BLaER1 (cell line): ENCODE results near the gene PCDHB15.
"Not testable (repeated sequence)": the region's sequence is repeated elsewhere in the genome, so short reads cannot be mapped to it uniquely, and the experiment has no call there.

Source experiments
- H3K27ac ChIP-seq: shearing (Covaris generic); formaldehyde crosslinking; 2 replicates; pipeline ENCODE4 v1.8.1; 2022
- H3K27me3 ChIP-seq: shearing (Covaris generic); formaldehyde crosslinking; 2 replicates; pipeline ENCODE4 v1.8.1; 2022
- H3K36me3 ChIP-seq: shearing (Covaris generic); formaldehyde crosslinking; 2 replicates; pipeline ENCODE4 v1.8.1; 2022
- H3K4me1 ChIP-seq: shearing (Covaris generic); formaldehyde crosslinking; 2 replicates; pipeline ENCODE4 v1.8.1; 2022
- H3K4me2 ChIP-seq: shearing (Covaris generic); formaldehyde crosslinking; 2 replicates; pipeline ENCODE4 v1.8.1; 2022
- H3K4me3 ChIP-seq: shearing (Covaris generic); formaldehyde crosslinking; 2 replicates; pipeline ENCODE4 v1.8.1; 2022
- H3K9ac ChIP-seq: shearing (Covaris generic); formaldehyde crosslinking; 2 replicates; pipeline ENCODE4 v1.8.1; 2022
- H3K9me3 ChIP-seq: shearing (Covaris generic); formaldehyde crosslinking; 2 replicates; pipeline ENCODE4 v1.8.1; 2022
- H4K20me1 ChIP-seq: shearing (Covaris generic); formaldehyde crosslinking; 2 replicates; pipeline ENCODE4 v1.8.1; 2022
- Cebpa-rat ChIP-seq: shearing (Covaris generic); IDR thresholded peaks from 2 replicates; pipeline ENCODE4 v1.8.1; 2022

PCDHB15 gene

DNA sequence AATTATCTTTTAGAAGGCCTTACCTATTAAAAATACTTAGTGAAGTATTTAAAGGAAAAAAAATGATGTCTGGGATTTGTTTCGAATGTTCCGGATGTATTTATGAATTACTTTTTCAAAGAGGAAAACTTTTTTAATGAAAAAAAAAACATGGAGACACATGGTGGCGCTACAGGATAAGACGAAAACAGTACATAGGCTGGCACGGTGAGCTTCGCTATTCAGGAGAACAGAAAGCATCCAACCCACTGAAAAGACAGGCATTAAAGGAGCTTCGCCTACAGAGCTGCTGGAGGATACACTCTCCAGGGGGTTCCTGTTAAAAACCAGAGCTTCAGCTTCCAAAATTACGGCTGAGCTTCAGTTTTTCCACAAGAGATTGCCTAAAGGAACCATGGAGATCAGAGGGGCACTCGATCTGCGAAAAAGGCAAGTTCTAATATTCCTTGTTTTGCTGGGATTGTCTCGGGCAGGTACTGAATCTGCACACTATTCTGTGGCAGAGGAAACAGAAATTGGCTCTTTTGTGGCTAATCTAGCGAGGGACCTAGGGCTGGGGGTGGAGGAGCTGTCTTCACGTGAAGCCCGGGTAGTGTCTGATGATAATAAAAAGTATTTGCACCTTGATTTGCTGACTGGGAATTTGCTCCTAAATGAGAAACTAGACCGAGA is 21.9 kb upstream of the PCDHB15 start, which contains the start of gene PCDHB14:
Gene PCDHB14, plus strand, starts transcription at position 232 of the 672 bp plus-strand sequence. Its CDS starts 163 bp downstream, at position 395.
- Histone ChIP-seq H3K27ac (no peak within 1 kb of the TSS; the same call in 1 of the 2 replicates), H3K4me2 (peak within 1 kb of the TSS; percentile 75), H3K4me1 (peaks cover 8% of the 10 kb centered on the region; the same call in 1 of the 2 replicates), H3K9ac (peak within 1 kb of the TSS; percentile 66), H3K36me3 (0 out of 2 replicates have a peak, but pooled peaks cover 6% of the 10 kb centered on the region), H3K9me3 (peaks cover 42% of the 10 kb centered on the region), H3K27me3 (no peaks in the 10 kb centered on the region), H3K4me3 (peak within 1 kb of the TSS; percentile 60), H4K20me1 (no peaks in the 10 kb centered on the region)
- no peak for TF ChIP-seq Cebpa-rat

DNA sequence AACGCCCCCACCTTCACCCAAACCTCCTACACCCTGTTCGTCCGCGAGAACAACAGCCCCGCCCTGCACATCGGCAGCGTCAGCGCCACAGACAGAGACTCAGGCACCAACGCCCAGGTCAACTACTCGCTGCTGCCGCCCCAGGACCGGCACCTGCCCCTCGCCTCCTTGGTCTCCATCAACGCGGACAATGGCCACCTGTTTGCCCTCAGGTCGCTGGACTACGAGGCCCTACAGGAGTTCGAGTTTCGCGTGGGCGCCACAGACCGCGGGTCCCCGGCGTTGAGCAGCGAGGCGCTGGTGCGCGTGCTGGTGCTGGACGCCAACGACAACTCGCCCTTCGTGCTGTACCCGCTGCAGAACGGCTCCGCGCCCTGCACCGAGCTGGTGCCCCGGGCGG is 20.4 kb upstream of the PCDHB15 start:
- not testable (repeated sequence) for H3K9ac ChIP-seq, H3K27ac ChIP-seq, H3K4me3 ChIP-seq, H3K4me1 ChIP-seq, H3K36me3 ChIP-seq, H4K20me1 ChIP-seq, H3K4me2 ChIP-seq, H3K27me3 ChIP-seq
- peaks cover 32% of the 10 kb centered on the region for H3K9me3 ChIP-seq

DNA sequence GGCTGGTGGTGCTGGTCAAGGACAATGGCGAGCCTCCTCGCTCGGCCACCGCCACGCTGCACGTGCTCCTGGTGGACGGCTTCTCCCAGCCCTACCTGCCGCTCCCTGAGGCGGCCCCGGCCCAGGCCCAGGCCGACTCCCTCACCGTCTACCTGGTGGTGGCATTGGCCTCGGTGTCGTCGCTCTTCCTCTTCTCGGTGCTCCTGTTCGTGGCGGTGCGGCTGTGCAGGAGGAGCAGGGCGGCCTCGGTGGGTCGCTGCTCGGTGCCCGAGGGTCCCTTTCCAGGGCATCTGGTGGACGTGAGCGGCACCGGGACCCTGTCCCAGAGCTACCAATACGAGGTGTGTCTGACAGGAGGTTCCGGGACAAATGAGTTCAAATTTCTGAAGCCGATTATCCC is 19.8 kb upstream of the PCDHB15 start:
- not testable (repeated sequence) for H3K36me3 ChIP-seq, H3K4me3 ChIP-seq, H3K9ac ChIP-seq, H4K20me1 ChIP-seq, H3K27me3 ChIP-seq, H3K4me2 ChIP-seq, H3K4me1 ChIP-seq, H3K27ac ChIP-seq
- peaks cover 36% of the 10 kb centered on the region for H3K9me3 ChIP-seq

DNA sequence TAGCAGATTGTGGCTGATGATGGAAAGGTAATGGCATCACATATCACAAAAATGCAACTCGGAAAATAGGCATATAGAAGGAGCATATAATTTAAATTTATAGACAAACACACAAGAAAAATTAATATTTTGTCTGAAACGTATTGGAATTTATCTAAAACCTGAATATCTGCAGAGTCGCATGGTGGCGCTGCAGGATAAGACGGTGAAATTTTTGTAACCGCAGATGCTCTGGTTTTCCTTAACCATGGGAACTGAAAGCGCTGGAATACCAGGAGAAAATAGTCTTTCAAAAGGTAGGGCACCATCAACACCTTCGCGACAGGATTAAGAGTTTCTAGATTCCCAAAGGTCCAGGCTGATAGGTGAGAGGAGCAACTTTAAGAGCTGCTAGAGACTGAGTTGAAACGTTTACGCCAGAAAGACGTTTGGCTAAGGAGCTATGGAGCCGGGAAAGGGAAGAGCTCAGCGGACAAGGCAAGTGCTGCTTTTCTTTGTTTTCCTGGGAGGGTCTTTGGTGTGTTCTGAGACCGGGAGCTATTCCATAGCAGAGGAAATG is 11.0 kb upstream of the PCDHB15 start:
- no peaks in the 10 kb centered on the region for H3K36me3 ChIP-seq
- no peaks in the 10 kb centered on the region for H3K27me3 ChIP-seq
- no peak for TF ChIP-seq Cebpa-rat
- no peaks in the 10 kb centered on the region for H3K4me1 ChIP-seq
- no peak overlapping the region for H3K9ac ChIP-seq
- H3K4me3 ChIP-seq, result no peak overlapping the region
- H3K27ac ChIP-seq, result no peak overlapping the region
- H3K4me2 ChIP-seq, result no peak overlapping the region
- no peaks in the 10 kb centered on the region for H4K20me1 ChIP-seq
- peaks cover 75% of the 10 kb centered on the region for H3K9me3 ChIP-seq

DNA sequence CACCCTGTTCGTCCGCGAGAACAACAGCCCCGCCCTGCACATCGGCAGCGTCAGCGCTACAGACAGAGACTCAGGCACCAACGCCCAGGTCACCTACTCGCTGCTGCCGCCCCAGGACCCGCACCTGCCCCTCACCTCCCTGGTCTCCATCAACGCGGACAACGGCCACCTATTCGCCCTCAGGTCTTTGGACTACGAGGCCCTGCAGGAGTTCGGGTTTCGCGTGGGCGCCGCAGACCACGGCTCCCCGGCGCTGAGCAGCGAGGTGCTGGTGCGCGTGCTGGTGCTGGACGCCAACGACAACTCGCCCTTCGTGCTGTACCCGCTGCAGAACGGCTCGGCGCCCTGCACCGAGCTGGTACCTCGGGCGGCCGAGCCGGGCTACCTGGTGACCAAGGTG is 9.3 kb upstream of the PCDHB15 start:
- not testable (repeated sequence) for H3K4me3 ChIP-seq, H3K4me1 ChIP-seq, H3K27me3 ChIP-seq, H3K27ac ChIP-seq, H3K4me2 ChIP-seq, H3K36me3 ChIP-seq, H4K20me1 ChIP-seq, H3K9ac ChIP-seq
- peaks cover 83% of the 10 kb centered on the region for H3K9me3 ChIP-seq

DNA sequence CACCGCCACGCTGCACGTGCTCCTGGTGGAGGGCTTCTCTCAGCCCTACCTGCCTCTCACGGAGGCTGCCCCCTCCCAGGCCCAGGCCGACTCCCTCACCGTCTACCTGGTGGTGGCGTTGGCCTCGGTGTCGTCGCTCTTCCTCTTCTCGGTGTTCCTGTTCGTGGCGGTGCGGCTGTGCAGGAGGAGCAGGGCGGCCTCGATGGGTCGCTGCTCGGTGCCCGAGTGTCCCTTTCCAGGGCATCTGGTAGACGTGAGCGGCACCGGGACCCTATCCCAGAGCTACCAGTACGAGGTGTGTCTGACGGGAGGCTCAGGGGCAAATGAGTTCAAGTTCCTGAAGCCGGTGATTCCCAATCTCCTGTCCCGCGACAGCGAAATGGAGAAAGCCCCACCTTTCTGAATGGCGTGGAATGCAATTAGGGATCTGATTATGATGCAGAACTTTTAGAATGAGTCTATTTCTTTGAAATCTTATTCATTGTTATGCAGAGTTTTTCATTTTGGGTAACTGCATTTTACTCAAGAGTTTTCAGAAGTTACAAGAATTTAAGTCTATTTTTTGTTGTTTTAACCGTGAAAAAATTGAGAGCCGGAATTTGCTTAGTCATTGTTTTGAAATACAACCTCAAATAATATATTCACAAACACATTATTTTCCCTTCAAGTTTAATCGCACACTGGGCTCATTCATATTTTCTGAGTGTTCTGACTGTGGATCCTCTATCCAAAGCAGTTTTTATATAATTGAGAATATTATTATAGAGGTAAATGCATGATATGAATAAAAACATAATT is 8.5 kb upstream of the PCDHB15 start:
- no peaks in the 10 kb centered on the region for H4K20me1 ChIP-seq
- H3K36me3 ChIP-seq, result no peaks in the 10 kb centered on the region
- H3K9me3 ChIP-seq, result peaks cover 87% of the 10 kb centered on the region
- no peak overlapping the region for H3K27ac ChIP-seq
- no peak overlapping the region for H3K4me2 ChIP-seq
- no peak overlapping the region for H3K9ac ChIP-seq
- H3K4me1 ChIP-seq, result no peaks in the 10 kb centered on the region
- H3K4me3 ChIP-seq, result no peak overlapping the region
- TF ChIP-seq Cebpa-rat, result no peak
- no peaks in the 10 kb centered on the region for H3K27me3 ChIP-seq

DNA sequence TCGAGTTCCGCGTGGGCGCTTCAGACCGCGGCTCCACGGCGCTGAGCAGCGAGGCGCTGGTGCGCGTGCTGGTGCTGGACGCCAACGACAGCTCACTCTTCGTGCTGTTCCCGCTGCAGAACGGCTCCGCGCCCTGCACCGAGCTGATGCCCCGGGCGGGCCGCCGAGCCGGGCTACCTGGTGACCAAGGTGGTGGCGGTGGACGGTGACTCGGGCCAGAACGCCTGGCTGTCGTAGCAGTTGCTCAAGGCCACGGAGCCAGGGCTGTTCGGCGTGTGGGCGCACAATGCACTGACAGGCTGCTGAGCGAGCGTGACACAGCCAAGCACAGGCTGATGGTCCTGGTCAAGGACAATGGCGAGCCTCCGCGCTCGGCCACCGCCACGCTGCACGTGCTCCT is 3.7 kb upstream of the PCDHB15 start:
- H3K4me2 ChIP-seq, result no peak overlapping the region
- peaks cover 83% of the 10 kb centered on the region for H3K9me3 ChIP-seq

DNA sequence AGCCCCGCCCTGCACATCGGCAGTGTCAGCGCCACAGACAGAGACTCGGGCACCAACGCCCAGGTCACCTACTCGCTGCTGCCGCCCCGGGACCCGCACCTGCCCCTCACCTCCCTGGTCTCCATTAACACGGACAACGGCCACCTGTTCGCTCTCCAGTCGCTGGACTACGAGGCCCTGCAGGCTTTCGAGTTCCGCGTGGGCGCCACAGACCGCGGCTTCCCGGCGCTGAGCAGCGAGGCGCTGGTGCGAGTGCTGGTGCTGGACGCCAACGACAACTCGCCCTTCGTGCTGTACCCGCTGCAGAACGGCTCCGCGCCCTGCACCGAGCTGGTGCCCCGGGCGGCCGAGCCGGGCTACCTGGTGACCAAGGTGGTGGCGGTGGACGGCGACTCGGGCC is 1.8 kb downstream of the PCDHB15 start:
- H3K27me3 ChIP-seq, H3K36me3 ChIP-seq, H3K9ac ChIP-seq, H3K4me1 ChIP-seq, H3K27ac ChIP-seq, H3K4me2 ChIP-seq, H3K4me3 ChIP-seq, H4K20me1 ChIP-seq: not testable (repeated sequence)
- peaks cover 87% of the 10 kb centered on the region for H3K9me3 ChIP-seq

More for the DNA sequence above, 3.7 kb upstream of the PCDHB15 start:
- no peaks in the 10 kb centered on the region for H3K36me3 ChIP-seq
- 0 out of 2 replicates have a peak overlapping the region, but pooled peaks have one; percentile 23 for H3K4me3 ChIP-seq
- no peaks in the 10 kb centered on the region for H4K20me1 ChIP-seq
- H3K27me3 ChIP-seq, result no peaks in the 10 kb centered on the region
- H3K27ac ChIP-seq, result no peak overlapping the region
- no peaks in the 10 kb centered on the region for H3K4me1 ChIP-seq
- H3K9ac ChIP-seq, result no peak overlapping the region
- no peak for TF ChIP-seq Cebpa-rat

DNA sequence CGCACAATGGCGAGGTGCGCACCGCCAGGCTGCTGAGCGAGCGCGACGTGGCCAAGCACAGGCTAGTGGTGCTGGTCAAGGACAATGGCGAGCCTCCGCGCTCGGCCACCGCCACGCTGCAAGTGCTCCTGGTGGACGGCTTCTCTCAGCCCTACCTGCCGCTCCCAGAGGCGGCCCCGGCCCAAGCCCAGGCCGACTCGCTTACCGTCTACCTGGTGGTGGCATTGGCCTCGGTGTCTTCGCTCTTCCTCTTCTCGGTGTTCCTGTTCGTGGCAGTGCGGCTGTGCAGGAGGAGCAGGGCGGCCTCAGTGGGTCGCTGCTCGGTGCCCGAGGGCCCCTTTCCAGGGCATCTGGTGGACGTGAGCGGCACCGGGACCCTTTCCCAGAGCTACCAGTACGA is 2.2 kb downstream of the PCDHB15 start:
- peaks cover 86% of the 10 kb centered on the region for H3K9me3 ChIP-seq
- H3K36me3 ChIP-seq, H3K4me1 ChIP-seq: not testable (repeated sequence)

DNA sequence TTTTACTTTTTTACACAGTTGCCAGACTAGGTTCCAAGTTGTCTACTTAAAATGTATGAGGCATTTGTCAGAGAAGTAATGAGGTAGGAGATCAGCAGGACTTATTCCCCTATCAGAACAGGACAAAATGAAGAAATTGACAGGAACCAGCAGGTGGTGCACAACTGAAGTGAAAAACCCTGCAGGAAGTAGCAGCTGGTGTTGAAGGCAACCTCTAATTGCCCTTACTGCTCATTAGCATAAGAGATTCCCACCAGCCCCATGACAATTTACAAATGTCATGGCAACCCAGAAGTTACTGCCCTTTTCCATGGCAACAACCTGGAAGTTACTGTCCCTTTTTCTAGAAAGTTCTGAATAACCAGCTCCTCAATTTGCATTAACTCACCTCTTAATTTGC is 5.4 kb downstream of the PCDHB15 start:
- Histone ChIP-seq H3K27ac (no peak overlapping the region), H3K27me3 (no peaks in the 10 kb centered on the region), H4K20me1 (no peaks in the 10 kb centered on the region), H3K4me1 (no peaks in the 10 kb centered on the region), H3K4me2 (no peak overlapping the region), H3K9ac (no peak overlapping the region), H3K4me3 (no peak overlapping the region), H3K36me3 (peaks cover 4% of the 10 kb centered on the region; the same call in 1 of the 2 replicates), H3K9me3 (peaks cover 94% of the 10 kb centered on the region)
- TF ChIP-seq Cebpa-rat, result no peak

More for the DNA sequence above, 2.2 kb downstream of the PCDHB15 start:
- not testable (repeated sequence) for H3K9ac ChIP-seq, H3K27ac ChIP-seq, H3K27me3 ChIP-seq, H3K4me3 ChIP-seq, H4K20me1 ChIP-seq, H3K4me2 ChIP-seq
